Hepatocyte (in vitro differentiated cells): ENCODE measurements around the gene COPB1. TPM values are rescaled to one million over a fixed set of nuclear protein-coding genes. Genes with fewer than 3 reads are reported as not detected.
"Not testable (repeated sequence)": the region's sequence is repeated elsewhere in the genome, so short reads cannot be mapped to it uniquely, and the experiment has no call there.

ENCODE experiments used
- DNase-seq: peaks from one replicate; pipeline ENCODE4 v3.0.0-alpha.2; 2016; ENCODE audit warnings: low spot score
- H2AFZ ChIP-seq: fragments of 200-600 bp; sonication (generic); 2 replicates; pipeline ENCODE4 v1.6.0; 2016; ENCODE audit warnings: antibody characterized with exemption, mild to moderate bottlenecking
- H3K27ac ChIP-seq: fragments of 200-600 bp; sonication (generic); 2 replicates; pipeline ENCODE4 v1.5.1; 2016; ENCODE audit warnings: mild to moderate bottlenecking
- H3K27me3 ChIP-seq: fragments of 200-600 bp; sonication (generic); 2 replicates; pipeline ENCODE4 v1.6.1; 2016
- H3K36me3 ChIP-seq: fragments of 200-600 bp; sonication (generic); replicated peaks from 2 replicates; pipeline ENCODE4 v1.5.1; 2016; ENCODE audit warnings: low read depth; ENCODE audit not compliant: insufficient read depth
- H3K4me1 ChIP-seq: fragments of 200-600 bp; sonication (generic); 2 replicates; pipeline ENCODE4 v1.5.1; 2016; ENCODE audit warnings: mild to moderate bottlenecking, moderate library complexity; ENCODE audit not compliant: insufficient read depth
- H3K4me2 ChIP-seq: fragments of 200-600 bp; sonication (generic); 2 replicates; pipeline ENCODE4 v1.6.0; 2016
- H3K4me3 ChIP-seq: fragments of 200-600 bp; sonication (generic); 2 replicates; pipeline ENCODE4 v1.5.1; 2016; ENCODE audit warnings: mild to moderate bottlenecking
- H3K79me2 ChIP-seq: fragments of 200-600 bp; sonication (generic); 2 replicates; pipeline ENCODE4 v1.6.0; 2017; ENCODE audit warnings: mild to moderate bottlenecking
- H3K9me2 ChIP-seq: fragments of 200-600 bp; sonication (generic); replicated peaks from 2 replicates; pipeline ENCODE4 v1.6.0; 2017; ENCODE audit warnings: mild to moderate bottlenecking; ENCODE audit not compliant: insufficient read depth
- H3K9me3 ChIP-seq: fragments of 200-600 bp; sonication (generic); 2 replicates; pipeline ENCODE4 v1.5.1; 2016; ENCODE audit warnings: low read depth, mild to moderate bottlenecking
- H4K20me1 ChIP-seq: fragments of 200-600 bp; sonication (generic); 2 replicates; pipeline ENCODE4 v1.6.0; 2016; ENCODE audit warnings: mild to moderate bottlenecking; ENCODE audit not compliant: insufficient read depth, poor library complexity, severe bottlenecking
- CTCF ChIP-seq: fragments of 200-600 bp; sonication (generic); IDR thresholded peaks from 2 replicates; pipeline ENCODE4 v1.5.1; 2016; ENCODE audit warnings: antibody characterized with exemption, mild to moderate bottlenecking; ENCODE audit not compliant: poor library complexity
- EZH2 ChIP-seq: fragments of 200-600 bp; sonication (generic); IDR thresholded peaks from 2 replicates; pipeline ENCODE4 v1.6.1; 2016; ENCODE audit warnings: antibody characterized with exemption, mild to moderate bottlenecking, borderline replicate concordance
- EZH2phosphoT487 ChIP-seq: fragments of 200-600 bp; sonication (generic); IDR thresholded peaks from one replicate; pipeline ENCODE4 v1.6.1; 2018; ENCODE audit warnings: antibody characterized with exemption, mild to moderate bottlenecking, low read depth, moderate library complexity; ENCODE audit not compliant: unreplicated experiment, severe bottlenecking
- WGBS: methylation state at CpG from one replicate; pipeline ENCODE4 v1.1.6; 2016; ENCODE audit warnings: low lambda C conversion rate; ENCODE audit errors: missing lambda C conversion rate; 5-methylcytosine and 5-hydroxymethylcytosine counted together
- polyA plus RNA-seq: library from polyadenylated mRNA; unstranded; fragments of >200 nt; fragmentation: Nextera tagmentation; extraction: Ambion mirVana; gene quantifications from 2 replicates; pipeline ENCODE4 v1.2.1, GENCODE V29; 2016
- total RNA-seq: library from RNA; depleted of rRNA; stranded (reverse); fragments of >200 nt; gene quantifications from 2 replicates; pipeline ENCODE4 v1.2.3, GENCODE V29; 2014

COPB1 gene
- total and polyA plus RNA-seq, 2 experiments from 2014 or later: 87.5 to 228 TPM

- DNase-seq: no peak
- H3K4me1 ChIP-seq: peaks cover 7% of the 10 kb centered on the region
- H3K27ac ChIP-seq: no peak overlapping the region
- H3K36me3 ChIP-seq: no peaks in the 10 kb centered on the region
- no peaks in the 10 kb centered on the region for H3K9me2 ChIP-seq
- no peaks in the 10 kb centered on the region for H3K9me3 ChIP-seq
- H4K20me1 ChIP-seq: no peaks in the 10 kb centered on the region
- no peak for TF ChIP-seq EZH2phosphoT487
- TF ChIP-seq CTCF: no peak
- TF ChIP-seq EZH2: no peak
- 82% methylated on average over 6 of the region's 6 CpGs for WGBS
- no peak overlapping the region for H3K4me2 ChIP-seq
- no peaks in the 10 kb centered on the region for H3K27me3 ChIP-seq
- H2AFZ ChIP-seq: no peak overlapping the region
- H3K79me2 ChIP-seq: no peaks in the 10 kb centered on the region
- no peak overlapping the region for H3K4me3 ChIP-seq
These were observed 38.8 kb upstream of the COPB1 start for GRCh38 chr11:14538271-14538925.

- Histone ChIP-seq H3K4me2 (peak overlapping the region; percentile 39), H3K27me3 (no peaks in the 10 kb centered on the region), H3K27ac (no peak overlapping the region), H3K9me3 (no peaks in the 10 kb centered on the region), H2AFZ (no peak overlapping the region), H3K4me3 (no peak overlapping the region), H3K4me1 (peaks cover 7% of the 10 kb centered on the region), H3K79me2 (no peaks in the 10 kb centered on the region), H3K36me3 (no peaks in the 10 kb centered on the region), H3K9me2 (no peaks in the 10 kb centered on the region), H4K20me1 (no peaks in the 10 kb centered on the region)
- 20% methylated on average over 5 of the region's 5 CpGs for WGBS
- no peak for TF ChIP-seq EZH2
- TF ChIP-seq EZH2phosphoT487: no peak
- TF ChIP-seq CTCF: peak; percentile 78
- DNase-seq: peak; percentile 63
These were observed 37.6 kb upstream of the COPB1 start for GRCh38 chr11:14537134-14537599.

GRCh38 chr11:14535166-14535565 lies 35.6 kb upstream of the COPB1 start:
- not testable (repeated sequence) for H3K4me2 ChIP-seq, H4K20me1 ChIP-seq, H3K9me2 ChIP-seq, H3K4me3 ChIP-seq, H3K4me1 ChIP-seq, H3K36me3 ChIP-seq, H2AFZ ChIP-seq, H3K27ac ChIP-seq, H3K9me3 ChIP-seq, DNase-seq, H3K27me3 ChIP-seq, H3K79me2 ChIP-seq
- WGBS: 100% methylated on average over 4 of the region's 4 CpGs

- no peak for DNase-seq
- TF ChIP-seq CTCF (no peak), EZH2 (no peak), EZH2phosphoT487 (no peak)
- Histone ChIP-seq H3K4me3 (no peak overlapping the region), H3K27me3 (no peaks in the 10 kb centered on the region), H3K4me2 (no peak overlapping the region), H3K36me3 (no peaks in the 10 kb centered on the region), H4K20me1 (no peaks in the 10 kb centered on the region), H3K79me2 (no peaks in the 10 kb centered on the region), H3K4me1 (no peaks in the 10 kb centered on the region), H3K9me2 (no peaks in the 10 kb centered on the region), H2AFZ (no peak overlapping the region), H3K9me3 (no peaks in the 10 kb centered on the region), H3K27ac (no peak overlapping the region)
- WGBS: 91% methylated on average over 2 of the region's 2 CpGs
These were observed 30.3 kb upstream of the COPB1 start for GRCh38 chr11:14529951-14530350.
